ENCODE measurements around the gene PPRC1.
A peak's percentile ranks its signal among the peaks of the same experiment; 100 is the strongest.

PPRC1 gene

DNA sequence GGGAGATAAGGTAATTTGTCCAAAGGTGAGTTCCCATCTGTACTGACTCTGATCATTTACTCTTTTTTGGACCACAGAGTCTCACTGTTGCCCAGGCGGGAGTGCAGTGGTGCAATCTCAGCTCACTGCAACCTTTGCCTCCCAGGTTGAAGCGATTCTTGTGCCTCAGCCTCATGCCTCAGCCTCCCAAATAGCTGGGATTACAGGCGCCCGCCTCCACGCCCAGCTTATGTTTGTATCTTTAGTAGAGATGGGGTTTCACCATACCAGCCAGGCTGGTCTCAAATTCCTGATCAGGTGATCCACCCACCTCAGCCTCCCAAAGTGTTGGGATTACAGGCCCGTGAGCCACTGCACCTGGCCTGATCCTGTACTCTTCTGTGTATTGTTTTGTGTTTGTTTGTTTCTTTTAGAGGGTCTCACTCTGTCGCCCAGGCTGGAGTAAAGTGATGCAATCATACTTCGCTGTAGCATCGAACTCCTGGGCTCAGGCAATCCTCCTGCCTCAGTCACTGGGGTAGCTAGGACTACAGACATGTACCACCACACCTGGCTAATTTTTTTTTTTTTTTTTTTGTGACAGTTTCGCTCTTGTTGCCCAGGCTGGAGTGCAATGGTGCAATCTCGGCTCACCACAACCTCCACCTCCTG is 21.8 kb downstream of the PPRC1 start:
- peak overlapping the region; percentile 99 for H3K4me2 ChIP-seq (ENCODE audit: insufficient read depth, low read length)
- no peaks in the 10 kb centered on the region for H3K9me3 ChIP-seq (ENCODE audit: insufficient read depth, low read length, severe bottlenecking)
- DNase-seq, result no peak
- no peaks in the 10 kb centered on the region for H3K27me3 ChIP-seq (ENCODE audit: insufficient read depth, low read length, poor library complexity)
- H3K9ac ChIP-seq (ENCODE audit: low read depth, low read length), result peak overlapping the region; percentile 25; the same call in 1 of the 2 replicates
- no peak overlapping the region for H3K27ac ChIP-seq (ENCODE audit: low read length)
- no peak for TF ChIP-seq EZH2 (IDR thresholded peaks at IDR 0.05; ENCODE audit: borderline replicate concordance, low read depth, low read length, severe bottlenecking)
- TF ChIP-seq, protein P1, sequence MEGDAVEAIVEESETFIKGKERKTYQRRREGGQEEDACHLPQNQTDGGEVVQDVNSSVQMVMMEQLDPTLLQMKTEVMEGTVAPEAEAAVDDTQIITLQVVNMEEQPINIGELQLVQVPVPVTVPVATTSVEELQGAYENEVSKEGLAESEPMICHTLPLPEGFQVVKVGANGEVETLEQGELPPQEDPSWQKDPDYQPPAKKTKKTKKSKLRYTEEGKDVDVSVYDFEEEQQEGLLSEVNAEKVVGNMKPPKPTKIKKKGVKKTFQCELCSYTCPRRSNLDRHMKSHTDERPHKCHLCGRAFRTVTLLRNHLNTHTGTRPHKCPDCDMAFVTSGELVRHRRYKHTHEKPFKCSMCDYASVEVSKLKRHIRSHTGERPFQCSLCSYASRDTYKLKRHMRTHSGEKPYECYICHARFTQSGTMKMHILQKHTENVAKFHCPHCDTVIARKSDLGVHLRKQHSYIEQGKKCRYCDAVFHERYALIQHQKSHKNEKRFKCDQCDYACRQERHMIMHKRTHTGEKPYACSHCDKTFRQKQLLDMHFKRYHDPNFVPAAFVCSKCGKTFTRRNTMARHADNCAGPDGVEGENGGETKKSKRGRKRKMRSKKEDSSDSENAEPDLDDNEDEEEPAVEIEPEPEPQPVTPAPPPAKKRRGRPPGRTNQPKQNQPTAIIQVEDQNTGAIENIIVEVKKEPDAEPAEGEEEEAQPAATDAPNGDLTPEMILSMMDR (IDR thresholded peaks at IDR 0.05; ENCODE audit: borderline replicate concordance, extremely low read depth, low read length, poor library complexity, severe bottlenecking), result no peak
- H3K4me1 ChIP-seq (ENCODE audit: insufficient read depth, low read length), result peaks cover 44% of the 10 kb centered on the region
- ATAC-seq (ENCODE audit: insufficient read depth, low read depth), result no peak
- peaks cover 55% of the 10 kb centered on the region for H4K20me1 ChIP-seq (ENCODE audit: insufficient read depth, low read length)
- peak overlapping the region in 1 of 2 experiments; percentile 28; a peak in 1 of 4 replicates for H3K4me3 ChIP-seq (ENCODE audit: low read depth in 1 of 2, low read length in 2 of 2)
- peaks cover 77% of the 10 kb centered on the region for H3K36me3 ChIP-seq (ENCODE audit: insufficient read depth, low read length)
- H2AFZ ChIP-seq (ENCODE audit: low read depth, low read length), result no peak overlapping the region
- H3K79me2 ChIP-seq (ENCODE audit: insufficient read depth, low read length), result peaks cover 62% of the 10 kb centered on the region

- Histone ChIP-seq H4K20me1 (ENCODE audit: insufficient read depth, low read length) (peaks cover 78% of the 10 kb centered on the region), H3K9me3 (ENCODE audit: insufficient read depth, low read length, severe bottlenecking) (no peaks in the 10 kb centered on the region), H3K9ac (ENCODE audit: low read depth, low read length) (no peak overlapping the region), H3K4me1 (ENCODE audit: insufficient read depth, low read length) (peaks cover 34% of the 10 kb centered on the region), H2AFZ (ENCODE audit: low read depth, low read length) (no peak overlapping the region), H3K4me2 (ENCODE audit: insufficient read depth, low read length) (no peak overlapping the region), H3K27me3 (ENCODE audit: insufficient read depth, low read length, poor library complexity) (no peaks in the 10 kb centered on the region), H3K27ac (ENCODE audit: low read length) (no peak overlapping the region), H3K36me3 (ENCODE audit: insufficient read depth, low read length) (peaks cover 84% of the 10 kb centered on the region), H3K4me3 (ENCODE audit: low read depth in 1 of 2, low read length in 2 of 2) (no peak overlapping the region), H3K79me2 (ENCODE audit: insufficient read depth, low read length) (peaks cover 62% of the 10 kb centered on the region)
- DNase-seq (no peak), ATAC-seq (ENCODE audit: insufficient read depth, low read depth) (no peak)
- TF ChIP-seq, protein P1 (IDR thresholded peaks at IDR 0.05; ENCODE audit: borderline replicate concordance, extremely low read depth, low read length, poor library complexity, severe bottlenecking), result no peak
- no peak for TF ChIP-seq EZH2 (IDR thresholded peaks at IDR 0.05; ENCODE audit: borderline replicate concordance, low read depth, low read length, severe bottlenecking)
These were observed 24.4 kb downstream of the PPRC1 start for GRCh38 chr10:102157224-102157623.

GRCh38 chr10:102159051-102159597 is 26.3 kb downstream of the PPRC1 start:
- ATAC-seq (ENCODE audit: insufficient read depth, low read depth) (no peak), DNase-seq (no peak)
- Histone ChIP-seq H2AFZ (ENCODE audit: low read depth, low read length) (no peak overlapping the region), H4K20me1 (ENCODE audit: insufficient read depth, low read length) (peaks cover 77% of the 10 kb centered on the region), H3K27ac (ENCODE audit: low read length) (no peak overlapping the region), H3K4me1 (ENCODE audit: insufficient read depth, low read length) (peaks cover 22% of the 10 kb centered on the region; the same call in 1 of the 2 replicates), H3K79me2 (ENCODE audit: insufficient read depth, low read length) (peaks cover 43% of the 10 kb centered on the region), H3K36me3 (ENCODE audit: insufficient read depth, low read length) (peaks cover 99% of the 10 kb centered on the region), H3K9me3 (ENCODE audit: insufficient read depth, low read length, severe bottlenecking) (no peaks in the 10 kb centered on the region), H3K4me3 (ENCODE audit: low read depth in 1 of 2, low read length in 2 of 2) (no peak overlapping the region), H3K27me3 (ENCODE audit: insufficient read depth, low read length, poor library complexity) (no peaks in the 10 kb centered on the region), H3K9ac (ENCODE audit: low read depth, low read length) (no peak overlapping the region), H3K4me2 (ENCODE audit: insufficient read depth, low read length) (no peak overlapping the region)
- no peak for TF ChIP-seq EZH2 (IDR thresholded peaks at IDR 0.05; ENCODE audit: borderline replicate concordance, low read depth, low read length, severe bottlenecking)
- TF ChIP-seq, protein P1 (IDR thresholded peaks at IDR 0.05; ENCODE audit: borderline replicate concordance, extremely low read depth, low read length, poor library complexity, severe bottlenecking), result no peak

Measured in DND-41 (cell line).